HEK293 (cell line): ENCODE results near the gene IP6K3.
A peak's percentile ranks its signal among the peaks of the same experiment; 100 is the strongest.

ENCODE experiments used
- CTCF ChIA-PET: fragments of 350-600 bp; formaldehyde crosslinking; extraction: SDS; loops from one replicate; lab custom pipeline; 2021; ENCODE audit warnings: antibody characterized with exemption; lab: Yijun Ruan, JAX
- POLR2A ChIA-PET: fragments of 300-600 bp; formaldehyde crosslinking; extraction: SDS; loops from one replicate; lab custom pipeline; 2020; ENCODE audit warnings: antibody characterized with exemption, inconsistent platforms; lab: Yijun Ruan, JAX
- H3K27ac ChIP-seq: fragments of 200-500 bp; sonication (Bioruptor generic); 2 replicates; pipeline ENCODE4 v1.5.1; 2014; ENCODE audit warnings: low read depth, low read length, control low read depth, inconsistent platforms; ENCODE audit errors: extremely low read depth
- H3K36me3 ChIP-seq, 2 experiments: fragments of 200-500 bp in 1 of 2; sonication (Bioruptor generic) in 1 of 2; 1 replicate in 1 of 2; 2 replicates in 1 of 2; pipeline ENCODE4 v1.5.1; 2014 to 2017; ENCODE audit warnings: inconsistent platforms in 2 of 2, low read length in 2 of 2; ENCODE audit not compliant: control insufficient read depth in 2 of 2, insufficient read depth in 1 of 2
- H3K4me1 ChIP-seq: fragments of 200-500 bp; sonication (Bioruptor generic); 2 replicates; pipeline ENCODE4 v1.5.1; 2014; ENCODE audit warnings: mild to moderate bottlenecking, low read length, inconsistent platforms; ENCODE audit not compliant: control insufficient read depth, insufficient read depth
- H3K4me3 ChIP-seq: 2 replicates; pipeline ENCODE4 v1.5.1; 2011; ENCODE audit warnings: low read depth, mild to moderate bottlenecking, control low read depth, low read length, moderate library complexity
- H3K9me3 ChIP-seq: fragments of 200-500 bp; sonication (Bioruptor generic); 2 replicates; pipeline ENCODE4 v1.5.1; 2014; ENCODE audit warnings: low read depth, low read length, inconsistent platforms; ENCODE audit not compliant: control insufficient read depth, insufficient read depth
- EGR2 ChIP-seq: fragments of 450-650 bp; formaldehyde crosslinking; IDR thresholded peaks from 2 replicates; pipeline ENCODE4 v1.5.1; 2016; ENCODE audit warnings: low read depth, missing biosample characterization, missing genetic modification characterization
- GLI2 ChIP-seq: fragments of 450-650 bp; formaldehyde crosslinking; IDR thresholded peaks from 2 replicates; pipeline ENCODE4; 2017; ENCODE audit warnings: missing biosample characterization, missing genetic modification characterization, low read depth, borderline replicate concordance
- MEIS1 ChIP-seq: sonication (generic); formaldehyde crosslinking; IDR thresholded peaks from 2 replicates; pipeline ENCODE4 v1.8.1; 2022; ENCODE audit warnings: missing genetic modification reagents, mild to moderate bottlenecking, borderline replicate concordance
- SCRT1 ChIP-seq: fragments of 450-650 bp; formaldehyde crosslinking; IDR thresholded peaks from 2 replicates; pipeline ENCODE4 v1.5.1; 2016; ENCODE audit warnings: missing biosample characterization, missing genetic modification characterization, borderline replicate concordance
- SCRT2 ChIP-seq: fragments of 450-650 bp; formaldehyde crosslinking; IDR thresholded peaks from 2 replicates; pipeline ENCODE4 v1.5.1; 2016; ENCODE audit warnings: missing biosample characterization, missing genetic modification characterization
- ZEB2 ChIP-seq: fragments of 450-650 bp; formaldehyde crosslinking; IDR thresholded peaks from 2 replicates; pipeline ENCODE4 v1.5.1; 2016; ENCODE audit warnings: missing biosample characterization, missing genetic modification characterization
- ZNF174 ChIP-seq: fragments of 450-650 bp; formaldehyde crosslinking; IDR thresholded peaks from 2 replicates; pipeline ENCODE4 v1.5.0; 2017; ENCODE audit warnings: missing biosample characterization, mild to moderate bottlenecking, missing genetic modification characterization
- ZNF19 ChIP-seq: fragments of 450-650 bp; formaldehyde crosslinking; IDR thresholded peaks from 2 replicates; pipeline ENCODE4; 2016; ENCODE audit warnings: missing biosample characterization, missing genetic modification characterization, low read depth
- ZNF223 ChIP-seq: fragments of 450-650 bp; formaldehyde crosslinking; IDR thresholded peaks from 2 replicates; pipeline ENCODE4 v1.5.1; 2016; ENCODE audit warnings: missing biosample characterization, missing genetic modification characterization
- ZNF274 ChIP-seq, 2 experiments: fragments of 200-500 bp in 1 of 2; fragments of 450-650 bp in 1 of 2; sonication (Bioruptor generic) in 1 of 2; formaldehyde crosslinking in 1 of 2; IDR thresholded peaks; 2 replicates each; pipeline versions ENCODE4 v1.5.1 to v1.6.1; 2014 to 2016; ENCODE audit warnings: borderline replicate concordance in 1 of 2, inconsistent platforms in 1 of 2, low read length in 1 of 2, missing biosample characterization in 1 of 2, missing genetic modification characterization in 1 of 2
- ZNF341 ChIP-seq: fragments of 450-650 bp; formaldehyde crosslinking; IDR thresholded peaks from 2 replicates; pipeline ENCODE4; 2016; ENCODE audit warnings: low read depth, missing biosample characterization, missing genetic modification characterization
- ZNF37A ChIP-seq: fragments of 450-650 bp; IDR thresholded peaks from 2 replicates; pipeline ENCODE4 v1.5.1; 2018; ENCODE audit warnings: missing biosample characterization, missing genetic modification characterization
- ZNF391 ChIP-seq: fragments of 450-650 bp; formaldehyde crosslinking; IDR thresholded peaks from 2 replicates; pipeline ENCODE4 v1.5.1; 2016; ENCODE audit warnings: low read depth, missing biosample characterization, missing genetic modification characterization, borderline replicate concordance
- ZNF394 ChIP-seq: fragments of 450-650 bp; formaldehyde crosslinking; IDR thresholded peaks from 2 replicates; pipeline ENCODE4 v1.5.1; 2016; ENCODE audit warnings: missing biosample characterization, missing genetic modification characterization, mild to moderate bottlenecking, moderate library complexity, borderline replicate concordance
- ZNF449 ChIP-seq: fragments of 450-650 bp; formaldehyde crosslinking; IDR thresholded peaks from 2 replicates; pipeline ENCODE4 v1.5.1; 2017; ENCODE audit warnings: missing biosample characterization, mild to moderate bottlenecking, missing genetic modification characterization, moderate library complexity
- ZNF510 ChIP-seq: fragments of 450-650 bp; formaldehyde crosslinking; IDR thresholded peaks from 2 replicates; pipeline ENCODE4 v1.5.1; 2018; ENCODE audit warnings: mild to moderate bottlenecking, missing genetic modification characterization, missing biosample characterization; ENCODE audit not compliant: insufficient replicate concordance
- ZNF514 ChIP-seq: fragments of 450-650 bp; formaldehyde crosslinking; IDR thresholded peaks from 2 replicates; pipeline ENCODE4 v1.5.1; 2016; ENCODE audit warnings: missing biosample characterization, missing genetic modification characterization
- ZNF558 ChIP-seq: fragments of 450-650 bp; formaldehyde crosslinking; IDR thresholded peaks from 2 replicates; pipeline ENCODE4 v1.5.1; 2016; ENCODE audit warnings: missing biosample characterization, missing genetic modification characterization
- ZNF560 ChIP-seq: fragments of 450-650 bp; formaldehyde crosslinking; IDR thresholded peaks from 2 replicates; pipeline ENCODE4 v1.5.1; 2017; ENCODE audit warnings: missing biosample characterization, missing genetic modification characterization, borderline replicate concordance
- ZNF596 ChIP-seq: fragments of 450-650 bp; IDR thresholded peaks from 2 replicates; pipeline ENCODE4 v1.5.0; 2018; ENCODE audit warnings: missing biosample characterization, mild to moderate bottlenecking, missing genetic modification characterization, moderate library complexity
- ZNF624 ChIP-seq: fragments of 450-650 bp; formaldehyde crosslinking; IDR thresholded peaks from 2 replicates; pipeline ENCODE4 v1.5.1; 2017; ENCODE audit warnings: missing biosample characterization, missing genetic modification characterization
- ZNF626 ChIP-seq: fragments of 450-650 bp; sonication (Bioruptor Pico); formaldehyde crosslinking; IDR thresholded peaks from 2 replicates; pipeline ENCODE4 v1.5.1; 2018; ENCODE audit warnings: missing biosample characterization, missing genetic modification characterization, inconsistent platforms
- ZNF654 ChIP-seq: fragments of 450-650 bp; formaldehyde crosslinking; IDR thresholded peaks from 2 replicates; pipeline ENCODE4 v1.5.1; 2016; ENCODE audit warnings: low read depth, missing biosample characterization, missing genetic modification characterization
- ZNF658 ChIP-seq: fragments of 450-650 bp; formaldehyde crosslinking; IDR thresholded peaks from 2 replicates; pipeline ENCODE4; 2016; ENCODE audit warnings: missing biosample characterization, missing genetic modification characterization
- ZNF660 ChIP-seq: fragments of 450-650 bp; IDR thresholded peaks from 2 replicates; pipeline ENCODE4 v1.5.1; 2018; ENCODE audit warnings: missing biosample characterization, mild to moderate bottlenecking, missing genetic modification characterization
- ZNF664 ChIP-seq: fragments of 450-650 bp; formaldehyde crosslinking; IDR thresholded peaks from 2 replicates; pipeline ENCODE4 v1.5.1; 2016; ENCODE audit warnings: missing biosample characterization, missing genetic modification characterization
- ZNF701 ChIP-seq: fragments of 450-650 bp; formaldehyde crosslinking; IDR thresholded peaks from 2 replicates; pipeline ENCODE4 v1.5.1; 2016; ENCODE audit warnings: missing biosample characterization, missing genetic modification characterization
- TF ChIP-seq, protein P1 (sequence below): fragments of 450-650 bp; formaldehyde crosslinking; IDR thresholded peaks from 2 replicates; pipeline ENCODE4 v1.5.1; 2016; ENCODE audit warnings: missing biosample characterization, missing genetic modification characterization
- TF ChIP-seq, protein P2 (sequence below): fragments of 450-650 bp; formaldehyde crosslinking; IDR thresholded peaks from 2 replicates; pipeline ENCODE4 v1.5.1; 2016; ENCODE audit warnings: missing biosample characterization, missing genetic modification characterization, low read depth

The IP6K3 gene

DNA sequence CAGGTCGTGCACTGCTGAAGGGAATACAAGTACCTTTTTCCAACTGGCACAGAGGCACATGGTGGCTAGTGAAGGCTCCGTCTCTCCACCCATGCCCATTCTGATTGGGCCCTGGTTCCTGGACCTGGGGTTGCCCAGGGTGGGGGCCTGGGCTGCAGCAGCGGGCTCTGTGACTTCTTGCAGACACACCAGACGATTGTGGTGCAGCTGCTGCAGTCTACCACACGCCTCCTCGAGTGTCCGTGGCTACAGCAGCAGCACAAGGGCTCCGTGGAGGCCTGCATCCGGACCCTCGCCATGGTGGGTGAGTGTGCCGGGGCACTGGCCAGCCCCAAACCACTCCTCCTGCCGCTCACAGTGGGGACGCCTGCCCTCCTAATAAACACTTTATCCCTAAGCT is 64.4 kb downstream of the IP6K3 start (continued):
- TF ChIP-seq, protein P1, sequence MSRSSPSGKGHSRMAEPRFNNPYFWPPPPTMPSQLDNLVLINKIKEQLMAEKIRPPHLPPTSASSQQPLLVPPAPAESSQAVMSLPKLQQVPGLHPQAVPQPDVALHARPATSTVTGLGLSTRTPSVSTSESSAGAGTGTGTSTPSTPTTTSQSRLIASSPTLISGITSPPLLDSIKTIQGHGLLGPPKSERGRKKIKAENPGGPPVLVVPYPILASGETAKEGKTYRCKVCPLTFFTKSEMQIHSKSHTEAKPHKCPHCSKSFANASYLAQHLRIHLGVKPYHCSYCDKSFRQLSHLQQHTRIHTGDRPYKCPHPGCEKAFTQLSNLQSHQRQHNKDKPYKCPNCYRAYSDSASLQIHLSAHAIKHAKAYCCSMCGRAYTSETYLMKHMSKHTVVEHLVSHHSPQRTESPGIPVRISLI: no peak
- TF ChIP-seq GLI2 (tag by site-specific recombination) (no peak), ZNF341 (tag by site-specific recombination) (no peak), ZNF391 (no peak)
- TF ChIP-seq, all 188 proteins: peak for 0

DNA sequence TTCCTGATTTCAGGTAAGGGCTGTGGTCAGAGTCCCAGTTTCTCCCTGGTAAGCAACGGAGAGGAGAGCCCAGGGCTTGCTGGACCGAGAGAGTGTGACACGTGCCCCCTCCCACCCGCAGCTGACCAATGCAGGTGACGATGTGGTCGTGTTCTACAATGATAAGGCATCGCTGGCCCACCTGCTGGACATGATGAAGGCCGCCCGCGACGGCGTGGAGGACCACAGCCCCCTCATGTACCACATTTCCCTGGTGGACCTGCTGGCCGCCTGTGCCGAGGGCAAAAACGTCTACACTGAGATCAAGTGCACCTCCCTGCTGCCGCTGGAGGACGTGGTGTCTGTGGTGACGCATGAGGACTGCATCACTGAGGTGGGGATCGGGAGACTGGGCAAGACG is 66.9 kb downstream of the IP6K3 start:
- peaks cover 9 to 52% of the 10 kb centered on the region in 2 experiments; a peak in 2 of 3 replicates for H3K36me3 ChIP-seq
- ChIA-PET POLR2A (no interaction called here), CTCF (interaction anchor here (1.1 kb wide), 1 partner anchor 10 kb away, joined by 4 read pairs; no protein-coding TSS in a partner anchor)
- H3K4me1 ChIP-seq: no peaks in the 10 kb centered on the region
- H3K27ac ChIP-seq: no peak overlapping the region
- TF ChIP-seq ZNF658 (tag by site-specific recombination): no peak
- TF ChIP-seq, protein P2, sequence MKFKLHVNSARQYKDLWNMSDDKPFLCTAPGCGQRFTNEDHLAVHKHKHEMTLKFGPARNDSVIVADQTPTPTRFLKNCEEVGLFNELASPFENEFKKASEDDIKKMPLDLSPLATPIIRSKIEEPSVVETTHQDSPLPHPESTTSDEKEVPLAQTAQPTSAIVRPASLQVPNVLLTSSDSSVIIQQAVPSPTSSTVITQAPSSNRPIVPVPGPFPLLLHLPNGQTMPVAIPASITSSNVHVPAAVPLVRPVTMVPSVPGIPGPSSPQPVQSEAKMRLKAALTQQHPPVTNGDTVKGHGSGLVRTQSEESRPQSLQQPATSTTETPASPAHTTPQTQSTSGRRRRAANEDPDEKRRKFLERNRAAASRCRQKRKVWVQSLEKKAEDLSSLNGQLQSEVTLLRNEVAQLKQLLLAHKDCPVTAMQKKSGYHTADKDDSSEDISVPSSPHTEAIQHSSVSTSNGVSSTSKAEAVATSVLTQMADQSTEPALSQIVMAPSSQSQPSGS (tag by site-specific recombination): no peak
- no peak for TF ChIP-seq ZNF223 (tag by site-specific recombination)
- TF ChIP-seq ZNF654 (tag by site-specific recombination): no peak
- TF ChIP-seq ZNF560: no peak
- no peak for TF ChIP-seq ZNF274 (IDR thresholded peaks at IDR 0.05; ENCODE audit: low read length)
- no peak for TF ChIP-seq ZNF274 (tag by site-specific recombination; IDR thresholded peaks at IDR 0.05; ENCODE audit: borderline replicate concordance)
- no peak for TF ChIP-seq ZNF174 (tag by site-specific recombination)
- TF ChIP-seq ZNF624 (tag by site-specific recombination): no peak
- TF ChIP-seq ZNF449 (tag by site-specific recombination): no peak
- TF ChIP-seq ZNF37A: no peak
- TF ChIP-seq ZNF660 (tag by site-specific recombination): no peak
- TF ChIP-seq MEIS1 (CRISPR knock-in tag): no peak
- TF ChIP-seq ZNF596 (tag by site-specific recombination): no peak
- no peak for TF ChIP-seq ZNF701 (tag by site-specific recombination)
- TF ChIP-seq ZNF558 (tag by site-specific recombination): no peak
- TF ChIP-seq ZNF626 (tag by site-specific recombination): no peak
- TF ChIP-seq ZNF664: no peak
- no peaks in the 10 kb centered on the region for H3K9me3 ChIP-seq
- no peak overlapping the region for H3K4me3 ChIP-seq

- CTCF ChIA-PET: no interaction called here
- H3K4me1 ChIP-seq: no peaks in the 10 kb centered on the region
Observed at GRCh38 chr6:33678932-33679490, 67.7 kb downstream of the IP6K3 start.

More at GRCh38 chr6:33678932-33679490, 67.7 kb downstream of the IP6K3 start:
- no peak overlapping the region for H3K27ac ChIP-seq
- TF ChIP-seq ZNF341 (tag by site-specific recombination) (no peak), ZNF394 (tag by site-specific recombination) (no peak), ZNF510 (tag by site-specific recombination) (no peak), ZNF19 (no peak), ZNF514 (tag by site-specific recombination) (no peak), EGR2 (tag by site-specific recombination) (no peak), SCRT2 (tag by site-specific recombination) (peak; percentile 95), SCRT1 (tag by site-specific recombination) (peak; percentile 86), ZEB2 (tag by site-specific recombination) (no peak)
- TF ChIP-seq, protein P2 (tag by site-specific recombination): no peak
- H3K36me3 ChIP-seq: peaks cover 6 to 49% of the 10 kb centered on the region in 2 experiments; a peak in 2 of 3 replicates
- no peaks in the 10 kb centered on the region for H3K9me3 ChIP-seq
- POLR2A ChIA-PET: interaction anchor here (0.6 kb wide), 1 partner anchor 58 kb away, joined by 3 read pairs; no protein-coding TSS in a partner anchor
- H3K4me3 ChIP-seq: no peak overlapping the region
